ENCODE results near the gene SLC5A6. TPM values are rescaled to one million over a fixed set of nuclear protein-coding genes. Genes with fewer than 3 reads are reported as not detected.

SLC5A6 gene
- polyA plus RNA-seq, 2 of the 4 experiments (the other 2 are of a cell fraction) = 82.7 to 86.7 TPM

DNA sequence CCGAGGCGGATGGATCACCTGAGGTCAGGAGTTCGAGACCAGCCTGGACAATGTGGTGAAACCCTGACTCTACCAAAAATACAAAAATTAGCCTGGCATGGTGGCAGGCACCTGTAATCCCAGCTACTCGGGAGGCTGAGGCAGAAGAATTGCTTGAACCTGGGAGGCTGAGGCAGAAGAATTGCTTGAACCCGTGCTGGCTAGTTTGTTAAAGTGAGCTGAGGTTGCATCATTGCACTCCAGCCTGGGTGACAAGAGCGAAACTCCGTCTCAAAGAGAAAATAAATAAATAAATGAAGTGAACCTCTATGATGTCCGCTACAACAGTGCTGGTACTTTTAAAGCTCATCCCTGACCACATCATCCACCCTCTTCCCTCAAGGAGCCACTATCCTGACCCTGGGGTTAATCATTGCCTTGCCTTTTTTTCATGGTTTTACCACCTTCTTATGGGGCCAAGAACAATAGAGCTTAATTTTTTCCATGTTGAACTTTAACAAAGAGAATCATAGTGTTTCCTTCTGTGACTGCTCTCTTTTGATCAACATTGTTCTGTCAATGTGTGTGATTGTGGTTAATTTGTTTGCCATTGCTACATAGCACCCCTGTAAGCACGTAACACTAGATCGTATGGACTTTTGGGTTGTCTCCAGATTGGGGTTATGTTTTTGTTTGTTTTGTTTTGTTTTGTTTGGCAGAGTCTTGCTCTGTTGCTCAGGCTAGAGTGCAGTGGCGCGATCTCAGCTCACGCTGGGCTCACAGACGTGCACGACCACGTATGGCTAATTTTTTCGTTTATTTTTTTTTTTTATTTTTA is 17.3 kb downstream of the SLC5A6 start:
- ChIA-PET CTCF (interaction anchor here (0.7 to 5.4 kb wide), 7 partner anchors 11 to 109 kb away, joined by 3 to 81 read pairs (median 3); no protein-coding TSS in a partner anchor), POLR2A (interaction anchor here (0.6 kb wide), 1 partner anchor 99 kb away, joined by 4 read pairs; no protein-coding TSS in a partner anchor)
- TF ChIP-seq RNF2 (IDR thresholded peaks at IDR 0.05; ENCODE audit: borderline replicate concordance, low read depth) (no peak), SMC3 (IDR thresholded peaks at IDR 0.05) (no peak), KDM5A (IDR thresholded peaks at IDR 0.05) (no peak), EP300 (IDR thresholded peaks at IDR 0.05) (no peak), FOXS1 (CRISPR knock-in tag; IDR thresholded peaks at IDR 0.05) (no peak), HOXB13 (CRISPR knock-in tag; IDR thresholded peaks at IDR 0.05; ENCODE audit: low read depth) (no peak), HOXA7 (CRISPR knock-in tag; IDR thresholded peaks at IDR 0.05) (no peak), TFCP2L1 (CRISPR knock-in tag; IDR thresholded peaks at IDR 0.05) (no peak), NR3C1 (IDR thresholded peaks at IDR 0.05) (no peak), E2F6 (IDR thresholded peaks at IDR 0.05; ENCODE audit: borderline replicate concordance, low read depth) (no peak), ESRRA (IDR thresholded peaks at IDR 0.05; ENCODE audit: borderline replicate concordance, low read length) (no peak), ZC3H11A (IDR thresholded peaks at IDR 0.05) (no peak), RARB (CRISPR knock-in tag; IDR thresholded peaks at IDR 0.05) (no peak)
- TF ChIP-seq, protein P1, sequence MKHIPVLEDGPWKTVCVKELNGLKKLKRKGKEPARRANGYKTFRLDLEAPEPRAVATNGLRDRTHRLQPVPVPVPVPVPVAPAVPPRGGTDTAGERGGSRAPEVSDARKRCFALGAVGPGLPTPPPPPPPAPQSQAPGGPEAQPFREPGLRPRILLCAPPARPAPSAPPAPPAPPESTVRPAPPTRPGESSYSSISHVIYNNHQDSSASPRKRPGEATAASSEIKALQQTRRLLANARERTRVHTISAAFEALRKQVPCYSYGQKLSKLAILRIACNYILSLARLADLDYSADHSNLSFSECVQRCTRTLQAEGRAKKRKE (CRISPR knock-in tag; IDR thresholded peaks at IDR 0.05; ENCODE audit: low read depth) = no peak
- TF ChIP-seq, protein P2, sequence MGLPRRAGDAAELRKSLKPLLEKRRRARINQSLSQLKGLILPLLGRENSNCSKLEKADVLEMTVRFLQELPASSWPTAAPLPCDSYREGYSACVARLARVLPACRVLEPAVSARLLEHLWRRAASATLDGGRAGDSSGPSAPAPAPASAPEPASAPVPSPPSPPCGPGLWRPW (IDR thresholded peaks at IDR 0.05) = no peak
- FAIRE-seq (no peak), ATAC-seq (peak in 1 of 2 experiments; percentile 38; a peak in 3 of 6 replicates), DNase-seq (ENCODE audit: low read depth in 1 of 2, low spot score in 1 of 2) (peak in 1 of 2 experiments; percentile 26)
- peak overlapping the region; percentile 19 for H3K4me2 ChIP-seq
- H3K27ac ChIP-seq = no peak overlapping the region
- H3K4me3 ChIP-seq = no peak overlapping the region
- 0 out of 3 replicates have a peak, but pooled peaks cover 3% of the 10 kb centered on the region for H3K4me1 ChIP-seq
- WGBS (ENCODE audit: missing lambda C conversion rate) = 50% methylated on average over 17 of the region's 17 CpGs
- H3K9me3 ChIP-seq = no peaks in the 10 kb centered on the region

- DNase-seq (ENCODE audit: low read depth in 1 of 2, low spot score in 1 of 2) (peak; percentile 60 to 74), FAIRE-seq (peak; percentile 54), ATAC-seq (peak; percentile 96)
- Histone ChIP-seq H3K27ac (no peak overlapping the region), H3K4me1 (0 out of 3 replicates have a peak, but pooled peaks cover 3% of the 10 kb centered on the region), H3K4me2 (no peak overlapping the region), H3K4me3 (no peak overlapping the region), H3K9me3 (no peaks in the 10 kb centered on the region)
- 38% methylated on average over 8 of the region's 8 CpGs for WGBS (ENCODE audit: missing lambda C conversion rate)
- ChIA-PET POLR2A (interaction anchor here (0.6 to 1.0 kb wide), 4 partner anchors 46 to 112 kb away, joined by 3 to 5 read pairs (median 3); no protein-coding TSS in a partner anchor), CTCF (interaction anchor here (0.7 to 5.4 kb wide), 38 partner anchors 9 to 229 kb away, joined by 3 to 81 read pairs (median 5); partner anchors contain the start of genes CAD, CGREF1, KHK and TRIM54)
- no peak for TF ChIP-seq USF2 (IDR thresholded peaks at IDR 0.05)
- no peak for TF ChIP-seq RFX5 (IDR thresholded peaks at IDR 0.05)
- TF ChIP-seq SMC3 (IDR thresholded peaks at IDR 0.05) = peak; percentile 80
- no peak for TF ChIP-seq HOXB13 (CRISPR knock-in tag; IDR thresholded peaks at IDR 0.05; ENCODE audit: low read depth)
- TF ChIP-seq, protein P3, sequence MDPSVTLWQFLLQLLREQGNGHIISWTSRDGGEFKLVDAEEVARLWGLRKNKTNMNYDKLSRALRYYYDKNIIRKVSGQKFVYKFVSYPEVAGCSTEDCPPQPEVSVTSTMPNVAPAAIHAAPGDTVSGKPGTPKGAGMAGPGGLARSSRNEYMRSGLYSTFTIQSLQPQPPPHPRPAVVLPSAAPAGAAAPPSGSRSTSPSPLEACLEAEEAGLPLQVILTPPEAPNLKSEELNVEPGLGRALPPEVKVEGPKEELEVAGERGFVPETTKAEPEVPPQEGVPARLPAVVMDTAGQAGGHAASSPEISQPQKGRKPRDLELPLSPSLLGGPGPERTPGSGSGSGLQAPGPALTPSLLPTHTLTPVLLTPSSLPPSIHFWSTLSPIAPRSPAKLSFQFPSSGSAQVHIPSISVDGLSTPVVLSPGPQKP (IDR thresholded peaks at IDR 0.05; ENCODE audit: low read depth, low read length) = no peak
- TF ChIP-seq CTCF (IDR thresholded peaks at IDR 0.05) = peak; percentile 79
- TF ChIP-seq RAD21 (conservative IDR thresholded peaks at IDR 0.05 in 1 of 2, IDR thresholded peaks at IDR 0.05 in 1 of 2) = peak; percentile 79 to 83
- 0 out of 2 replicates have a peak, but pooled peaks have one; percentile 36 for TF ChIP-seq HMGXB4 (CRISPR knock-in tag; IDR thresholded peaks at IDR 0.05; ENCODE audit: borderline replicate concordance)
These were observed 20.8 kb downstream of the SLC5A6 start for GRCh38 chr2:27191070-27191829.
